Loucy (cell line): ENCODE data around the gene ELAVL2.

Source experiments
- H2AFZ ChIP-seq: fragments of 200-600 bp; sonication (generic); 2 replicates; pipeline ENCODE4 v1.6.0; 2016; ENCODE audit warnings: antibody characterized with exemption, mild to moderate bottlenecking, low read length, moderate library complexity
- H3F3A ChIP-seq: fragments of 200-600 bp; 2 replicates; pipeline ENCODE4 v1.6.0; 2016; ENCODE audit warnings: antibody characterized with exemption, low read depth, mild to moderate bottlenecking
- H3K27me3 ChIP-seq: fragments of 200-600 bp; sonication (generic); 2 replicates; pipeline ENCODE4 v1.6.1; 2014; ENCODE audit warnings: low read length, mild to moderate bottlenecking; ENCODE audit not compliant: insufficient read depth, poor library complexity, severe bottlenecking
- H3K36me3 ChIP-seq: fragments of 200-600 bp; sonication (generic); 2 replicates; pipeline ENCODE4 v1.6.1; 2016; ENCODE audit warnings: low read length; ENCODE audit not compliant: insufficient read depth
- H3K4me1 ChIP-seq: fragments of 200-600 bp; sonication (generic); 2 replicates; pipeline ENCODE4 v1.5.1; 2014; ENCODE audit warnings: low read length, mild to moderate bottlenecking; ENCODE audit not compliant: insufficient read depth, poor library complexity, severe bottlenecking
- H3K4me2 ChIP-seq: fragments of 200-600 bp; sonication (generic); 2 replicates; pipeline ENCODE4 v1.6.0; 2014; ENCODE audit warnings: antibody characterized with exemption, low read length, low read depth, mild to moderate bottlenecking; ENCODE audit not compliant: poor library complexity, severe bottlenecking
- H3K4me3 ChIP-seq: fragments of 200-600 bp; sonication (generic); 2 replicates; pipeline ENCODE4 v1.5.1; 2014; ENCODE audit warnings: low read length, mild to moderate bottlenecking, mixed read lengths; ENCODE audit not compliant: poor library complexity, severe bottlenecking
- H3K79me2 ChIP-seq: fragments of 200-600 bp; sonication (generic); 2 replicates; pipeline ENCODE4 v1.6.1; 2014; ENCODE audit warnings: low read length; ENCODE audit not compliant: insufficient read depth
- H3K9ac ChIP-seq: fragments of 200-600 bp; sonication (generic); 2 replicates; pipeline ENCODE4 v1.6.0; 2014; ENCODE audit warnings: mild to moderate bottlenecking, low read depth, low read length, moderate library complexity; ENCODE audit not compliant: poor library complexity, severe bottlenecking
- H3K9me2 ChIP-seq: fragments of 200-600 bp; sonication (generic); replicated peaks from 2 replicates; pipeline ENCODE4 v1.6.1; 2016; ENCODE audit warnings: low read depth, low read length, mixed read lengths
- H3K9me3 ChIP-seq: fragments of 200-600 bp; sonication (generic); 2 replicates; pipeline ENCODE4 v1.6.1; 2014; ENCODE audit warnings: mild to moderate bottlenecking, antibody characterized with exemption, low read length, low read depth; ENCODE audit not compliant: insufficient read depth
- H4K20me1 ChIP-seq: fragments of 200-600 bp; sonication (generic); 2 replicates; pipeline ENCODE4 v1.6.0; 2014; ENCODE audit warnings: antibody characterized with exemption, low read length, mild to moderate bottlenecking; ENCODE audit not compliant: insufficient read depth, poor library complexity, severe bottlenecking
- EZH2phosphoT487 ChIP-seq: fragments of 200-600 bp; IDR thresholded peaks from 2 replicates; pipeline ENCODE4 v1.6.1; 2018; ENCODE audit warnings: antibody characterized with exemption, mild to moderate bottlenecking, moderate library complexity, borderline replicate concordance
- TF ChIP-seq, protein P1 (sequence below): fragments of 200-600 bp; sonication (generic); conservative IDR thresholded peaks from 2 replicates; pipeline ENCODE4 v1.5.1; 2014; ENCODE audit warnings: mild to moderate bottlenecking, antibody characterized with exemption, low read length

The ELAVL2 gene

DNA sequence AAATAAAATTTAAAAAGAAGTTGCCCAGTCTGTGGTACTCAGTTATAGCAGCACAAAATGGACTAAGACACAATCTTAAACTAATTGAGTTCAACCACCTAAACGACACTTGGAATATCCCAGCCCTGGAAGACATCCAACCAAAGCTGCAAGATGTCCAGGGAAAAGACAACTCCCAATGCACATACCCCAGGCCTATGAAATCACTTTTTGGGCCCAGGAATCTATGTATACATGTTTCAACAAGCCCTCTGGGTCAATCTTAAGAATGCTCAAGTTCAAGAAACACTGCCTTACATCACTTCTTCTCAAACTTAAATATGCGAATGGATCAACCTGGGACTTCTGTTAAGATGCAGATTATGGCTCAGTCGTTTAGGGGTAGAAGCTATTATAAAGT is 148.6 kb downstream of the ELAVL2 start:
- no peaks in the 10 kb centered on the region for H3K9me2 ChIP-seq
- H3K79me2 ChIP-seq, result no peaks in the 10 kb centered on the region
- H3K4me3 ChIP-seq, result no peak overlapping the region
- no peaks in the 10 kb centered on the region for H3K9me3 ChIP-seq
- H3K36me3 ChIP-seq, result no peaks in the 10 kb centered on the region
- no peaks in the 10 kb centered on the region for H3K4me1 ChIP-seq
- TF ChIP-seq, protein P1, sequence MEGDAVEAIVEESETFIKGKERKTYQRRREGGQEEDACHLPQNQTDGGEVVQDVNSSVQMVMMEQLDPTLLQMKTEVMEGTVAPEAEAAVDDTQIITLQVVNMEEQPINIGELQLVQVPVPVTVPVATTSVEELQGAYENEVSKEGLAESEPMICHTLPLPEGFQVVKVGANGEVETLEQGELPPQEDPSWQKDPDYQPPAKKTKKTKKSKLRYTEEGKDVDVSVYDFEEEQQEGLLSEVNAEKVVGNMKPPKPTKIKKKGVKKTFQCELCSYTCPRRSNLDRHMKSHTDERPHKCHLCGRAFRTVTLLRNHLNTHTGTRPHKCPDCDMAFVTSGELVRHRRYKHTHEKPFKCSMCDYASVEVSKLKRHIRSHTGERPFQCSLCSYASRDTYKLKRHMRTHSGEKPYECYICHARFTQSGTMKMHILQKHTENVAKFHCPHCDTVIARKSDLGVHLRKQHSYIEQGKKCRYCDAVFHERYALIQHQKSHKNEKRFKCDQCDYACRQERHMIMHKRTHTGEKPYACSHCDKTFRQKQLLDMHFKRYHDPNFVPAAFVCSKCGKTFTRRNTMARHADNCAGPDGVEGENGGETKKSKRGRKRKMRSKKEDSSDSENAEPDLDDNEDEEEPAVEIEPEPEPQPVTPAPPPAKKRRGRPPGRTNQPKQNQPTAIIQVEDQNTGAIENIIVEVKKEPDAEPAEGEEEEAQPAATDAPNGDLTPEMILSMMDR, result no peak
- TF ChIP-seq EZH2phosphoT487, result no peak
- no peak overlapping the region for H3K9ac ChIP-seq
- no peak overlapping the region for H2AFZ ChIP-seq
- H3F3A ChIP-seq, result no peaks in the 10 kb centered on the region
- no peak overlapping the region for H3K4me2 ChIP-seq
- no peaks in the 10 kb centered on the region for H3K27me3 ChIP-seq
- H4K20me1 ChIP-seq, result no peaks in the 10 kb centered on the region

DNA sequence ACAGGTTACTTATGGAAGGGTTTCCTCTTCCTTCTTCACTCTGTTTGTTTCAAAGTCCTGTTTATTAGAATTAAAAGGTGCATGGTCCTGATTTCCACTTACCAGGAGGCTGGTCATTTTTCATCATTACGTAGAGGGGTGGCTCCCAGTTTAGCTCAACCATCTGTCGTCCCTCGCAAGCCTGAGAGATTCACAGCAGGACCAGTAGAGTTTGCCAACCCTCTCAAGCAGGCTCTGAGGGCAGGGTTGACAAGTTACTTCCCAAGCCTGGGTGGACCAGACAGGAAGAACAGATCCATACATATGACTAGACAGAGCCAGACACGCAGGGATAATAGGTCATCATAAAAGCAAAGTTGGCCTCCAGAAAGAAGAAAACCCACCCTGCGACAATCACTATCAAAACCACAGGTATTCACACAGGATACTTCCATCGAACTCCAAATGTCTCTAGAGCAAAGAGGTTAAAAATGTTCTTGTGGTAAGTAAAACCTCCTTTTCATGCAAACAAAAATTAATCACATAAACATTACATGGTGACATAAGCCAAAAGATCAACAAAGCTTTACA is 151.9 kb downstream of the ELAVL2 start:
- Histone ChIP-seq H3K9me2 (no peaks in the 10 kb centered on the region), H3K4me1 (no peaks in the 10 kb centered on the region), H3K27me3 (no peaks in the 10 kb centered on the region), H2AFZ (no peak overlapping the region), H3K4me3 (no peak overlapping the region), H3K9ac (no peak overlapping the region), H3F3A (no peaks in the 10 kb centered on the region), H3K79me2 (no peaks in the 10 kb centered on the region), H3K9me3 (no peaks in the 10 kb centered on the region), H3K36me3 (no peaks in the 10 kb centered on the region), H3K4me2 (no peak overlapping the region), H4K20me1 (no peaks in the 10 kb centered on the region)
- TF ChIP-seq EZH2phosphoT487, result no peak
- TF ChIP-seq, protein P1, result no peak

DNA sequence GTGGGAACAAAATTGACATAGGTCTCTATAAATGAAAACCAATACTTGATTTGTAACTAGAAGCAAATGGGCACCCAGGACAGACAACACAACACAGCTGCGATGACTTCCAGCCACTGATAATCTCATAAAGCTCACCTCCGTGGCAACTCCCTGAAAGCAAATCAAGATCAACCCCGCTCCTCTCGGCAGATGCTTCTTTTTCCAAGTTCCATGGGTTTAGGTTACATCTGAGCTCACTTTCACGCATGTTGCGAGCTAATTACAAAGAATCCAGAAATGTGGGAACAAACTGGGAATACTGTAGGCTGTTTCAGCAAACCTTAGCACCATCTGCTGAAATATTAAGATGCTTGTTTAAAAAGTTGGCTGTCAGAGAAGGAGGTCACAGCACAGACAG is 153.9 kb downstream of the ELAVL2 start:
- Histone ChIP-seq H3K4me1 (no peaks in the 10 kb centered on the region), H3K27me3 (no peaks in the 10 kb centered on the region), H3K4me2 (no peak overlapping the region), H2AFZ (no peak overlapping the region), H3K9me2 (no peaks in the 10 kb centered on the region), H3K4me3 (no peak overlapping the region), H3K9ac (no peak overlapping the region), H4K20me1 (no peaks in the 10 kb centered on the region), H3K79me2 (no peaks in the 10 kb centered on the region), H3F3A (no peaks in the 10 kb centered on the region), H3K9me3 (no peaks in the 10 kb centered on the region), H3K36me3 (no peaks in the 10 kb centered on the region)
- TF ChIP-seq, protein P1, result no peak
- TF ChIP-seq EZH2phosphoT487, result no peak
